ENCODE measurements around the gene SNX9. TPM values are rescaled to one million over a fixed set of nuclear protein-coding genes. Genes with fewer than 3 reads are reported as not detected.

SNX9 gene
- total and polyA plus RNA-seq, 2 of the 8 experiments (the other 6 are each of a cell fraction or from before 2014, with no cell fraction given), result 11.8 to 23.2 TPM

DNA sequence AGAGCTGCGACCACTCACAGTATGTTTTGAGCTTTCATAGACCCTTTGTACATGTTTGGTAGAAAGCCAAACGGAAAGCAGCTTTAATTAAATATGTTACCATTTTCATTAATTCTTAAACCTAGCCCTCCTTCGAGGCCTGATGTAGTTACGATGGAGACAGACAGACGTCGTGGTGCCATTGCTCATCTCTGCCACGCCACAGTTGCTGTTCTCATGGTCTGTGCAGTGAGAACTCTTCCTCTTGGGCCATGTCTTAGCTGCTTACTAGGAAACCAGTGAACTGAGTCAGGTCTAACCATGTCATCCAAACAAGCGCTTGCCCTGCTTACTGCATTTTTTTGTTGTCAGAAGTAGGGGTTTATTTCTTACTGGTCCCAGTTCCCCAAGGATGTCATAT, 62.8 kb downstream of the SNX9 start:
- TF ChIP-seq EP300 (IDR thresholded peaks at IDR 0.05; ENCODE audit: borderline replicate concordance in 1 of 2, low read depth in 2 of 2, low read length in 2 of 2) (no peak), SP4 (IDR thresholded peaks at IDR 0.05; ENCODE audit: low read length) (no peak), CHD2 (IDR thresholded peaks at IDR 0.05; ENCODE audit: low read length) (no peak), GTF2F1 (IDR thresholded peaks at IDR 0.05; ENCODE audit: borderline replicate concordance, low read depth, low read length) (no peak)
- H3K4me1 ChIP-seq (replicated peaks in 1 of 4; ENCODE audit: control insufficient read depth in 3 of 4, insufficient read depth in 4 of 4, low read length in 3 of 4), result no peaks in the 10 kb centered on the region
- no peak overlapping the region for H2AFZ ChIP-seq (ENCODE audit: low read length)
- no peak overlapping the region for H2BK15ac ChIP-seq (ENCODE audit: low read length)
- no peaks in the 10 kb centered on the region for H3K23me2 ChIP-seq (ENCODE audit: low read depth, low read length)
- WGBS, 2 experiments (ENCODE audit: extremely low coverage in 1 of 2, insufficient coverage in 1 of 2, insufficient read length in 1 of 2, insufficient replicate concordance in 2 of 2, low coverage in 1 of 2, low lambda C conversion rate in 2 of 2, missing lambda C conversion rate in 1 of 2), result 90% methylated on average over 8 of the region's 8 CpGs; no CpG with 5 or more reads in 1 of the 2 experiments
- no peaks in the 10 kb centered on the region; a peak in 1 of 4 replicates for H3K79me2 ChIP-seq (ENCODE audit: control insufficient read depth in 1 of 2, insufficient read depth in 2 of 2, low read length in 2 of 2)
- H3K23ac ChIP-seq (ENCODE audit: insufficient read length), result no peak overlapping the region
- no peaks in the 10 kb centered on the region for H3K9me3 ChIP-seq (ENCODE audit: insufficient read depth in 2 of 2, low read depth in 1 of 2, low read length in 1 of 2)
- ChIA-PET CTCF (ENCODE audit: partially characterized antibody) (interaction anchor here (1.2 kb wide), 1 partner anchor 53 kb away, joined by 3 read pairs; no protein-coding TSS in a partner anchor), POLR2A (ENCODE audit: partially characterized antibody) (no interaction called here)
- no peak overlapping the region for H3K4me3 ChIP-seq (ENCODE audit: extremely low read depth in 1 of 4, insufficient read depth in 2 of 4, low read depth in 3 of 4, low read length in 4 of 4)
- H4K20me1 ChIP-seq (replicated peaks in 1 of 2; ENCODE audit: control insufficient read depth in 1 of 2, insufficient read depth in 2 of 2, low read length in 2 of 2), result peaks cover 1 to 2% of the 10 kb centered on the region in 2 experiments
- no peak overlapping the region for H2AK5ac ChIP-seq (ENCODE audit: low read depth, low read length)
- no peak overlapping the region for H4K8ac ChIP-seq (ENCODE audit: extremely low read depth, insufficient read depth, low read length)
- no peak overlapping the region for H3K4me2 ChIP-seq (ENCODE audit: insufficient read depth in 1 of 2, low read depth in 2 of 2, low read length in 2 of 2)
- no peak overlapping the region for H2BK12ac ChIP-seq (ENCODE audit: low read depth, low read length)
- DNase-seq (ENCODE audit: low read depth in 1 of 2, low spot score in 2 of 2) (no peak), FAIRE-seq (no peak)
- no peak overlapping the region for H3K4ac ChIP-seq (replicated peaks; ENCODE audit: insufficient read length, low read depth, low read length)
- no peak overlapping the region for H2BK120ac ChIP-seq (replicated peaks; ENCODE audit: low read depth, low read length)
- H3K27ac ChIP-seq (ENCODE audit: low read depth, low read length), result no peak overlapping the region
- H3K27me3 ChIP-seq (replicated peaks in 1 of 4; ENCODE audit: control insufficient read depth in 3 of 4, extremely low read depth in 1 of 4, insufficient read depth in 3 of 4, low read length in 3 of 4), result no peaks in the 10 kb centered on the region
- H4K5ac ChIP-seq (ENCODE audit: insufficient read length, low read depth, low read length), result no peak overlapping the region
- H2BK20ac ChIP-seq (ENCODE audit: low read length), result no peak overlapping the region
- H3K36me3 ChIP-seq (ENCODE audit: control insufficient read depth in 2 of 4, insufficient read depth in 4 of 4, low read length in 3 of 4), result peaks cover 0 to 17% (median 4%) of the 10 kb centered on the region in 4 experiments; a peak in 4 of 8 replicates
- no peak overlapping the region for H3K56ac ChIP-seq (replicated peaks; ENCODE audit: insufficient read length, low read depth, low read length)
- peaks cover 2% of the 10 kb centered on the region; the same call in 1 of the 2 replicates for H3K79me1 ChIP-seq (ENCODE audit: low read depth, low read length)
- no peak overlapping the region for H3K18ac ChIP-seq (ENCODE audit: extremely low read depth, low read length)
- no peak overlapping the region for H3K9ac ChIP-seq (replicated peaks in 1 of 4; ENCODE audit: extremely low read depth in 1 of 4, low read depth in 3 of 4, low read length in 3 of 4)
- no peak overlapping the region for H3K14ac ChIP-seq (ENCODE audit: insufficient read length)
- H2BK5ac ChIP-seq (ENCODE audit: low read depth, low read length), result no peak overlapping the region
- no peak overlapping the region for H4K91ac ChIP-seq (replicated peaks; ENCODE audit: insufficient read length, low read length)

Data from H1 (cell line).